A204.1 (cell line): ENCODE results near the gene CSHL1.
"Not testable (repeated sequence)": the region's sequence is repeated elsewhere in the genome, so short reads cannot be mapped to it uniquely, and the experiment has no call there.

ENCODE experiments used
- FAIRE-seq: peaks from 2 replicates; lab custom pipeline; 2012; peaks lifted over from hg19 to GRCh38; lab: Jason Lieb, UNC

Gene CSHL1

GRCh38 chr17:63939884-63940283 is 28.8 kb upstream of the CSHL1 start:
- no peak for FAIRE-seq

DNA sequence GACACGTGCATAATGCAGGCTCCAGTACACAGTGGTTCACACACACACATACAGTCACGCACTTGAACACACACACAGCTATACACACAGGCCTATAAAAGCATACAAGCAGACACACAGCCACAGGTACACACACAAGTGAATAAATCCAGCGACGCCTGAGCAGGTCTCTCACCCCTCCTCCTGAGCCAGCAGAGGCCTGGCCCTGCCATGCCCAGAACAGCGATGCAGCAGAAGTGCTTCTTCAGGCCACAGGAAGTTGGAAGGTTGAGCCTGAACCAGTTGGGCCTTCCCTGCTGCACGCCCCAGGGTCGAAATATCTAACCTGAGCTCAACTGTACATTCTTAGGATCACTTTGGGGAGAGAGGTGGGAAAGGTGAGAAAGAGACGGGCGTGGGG is 28.3 kb upstream of the CSHL1 start:
- FAIRE-seq, result no peak

GRCh38 chr17:63937920-63938319 is 26.9 kb upstream of the CSHL1 start:
- no peak for FAIRE-seq

DNA sequence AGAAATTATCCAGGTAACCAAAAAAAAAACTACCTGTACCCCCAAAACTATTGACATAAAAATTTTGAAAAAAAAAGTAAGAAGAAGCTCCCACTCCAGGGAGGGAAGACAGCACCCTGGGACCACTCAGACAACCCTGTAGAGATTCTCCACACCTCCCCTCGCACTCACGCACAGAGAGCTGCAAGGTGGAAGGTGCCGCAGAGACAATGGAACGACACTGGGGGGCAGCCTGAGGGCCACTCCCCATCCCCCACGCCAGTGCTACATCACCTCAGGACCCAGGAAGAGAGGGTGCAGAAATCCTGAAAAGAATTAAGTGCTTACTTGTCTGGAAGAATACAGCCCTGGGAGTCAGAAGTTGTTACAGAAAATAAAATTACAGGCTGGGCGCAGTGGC is 26.3 kb upstream of the CSHL1 start:
- no peak for FAIRE-seq

DNA sequence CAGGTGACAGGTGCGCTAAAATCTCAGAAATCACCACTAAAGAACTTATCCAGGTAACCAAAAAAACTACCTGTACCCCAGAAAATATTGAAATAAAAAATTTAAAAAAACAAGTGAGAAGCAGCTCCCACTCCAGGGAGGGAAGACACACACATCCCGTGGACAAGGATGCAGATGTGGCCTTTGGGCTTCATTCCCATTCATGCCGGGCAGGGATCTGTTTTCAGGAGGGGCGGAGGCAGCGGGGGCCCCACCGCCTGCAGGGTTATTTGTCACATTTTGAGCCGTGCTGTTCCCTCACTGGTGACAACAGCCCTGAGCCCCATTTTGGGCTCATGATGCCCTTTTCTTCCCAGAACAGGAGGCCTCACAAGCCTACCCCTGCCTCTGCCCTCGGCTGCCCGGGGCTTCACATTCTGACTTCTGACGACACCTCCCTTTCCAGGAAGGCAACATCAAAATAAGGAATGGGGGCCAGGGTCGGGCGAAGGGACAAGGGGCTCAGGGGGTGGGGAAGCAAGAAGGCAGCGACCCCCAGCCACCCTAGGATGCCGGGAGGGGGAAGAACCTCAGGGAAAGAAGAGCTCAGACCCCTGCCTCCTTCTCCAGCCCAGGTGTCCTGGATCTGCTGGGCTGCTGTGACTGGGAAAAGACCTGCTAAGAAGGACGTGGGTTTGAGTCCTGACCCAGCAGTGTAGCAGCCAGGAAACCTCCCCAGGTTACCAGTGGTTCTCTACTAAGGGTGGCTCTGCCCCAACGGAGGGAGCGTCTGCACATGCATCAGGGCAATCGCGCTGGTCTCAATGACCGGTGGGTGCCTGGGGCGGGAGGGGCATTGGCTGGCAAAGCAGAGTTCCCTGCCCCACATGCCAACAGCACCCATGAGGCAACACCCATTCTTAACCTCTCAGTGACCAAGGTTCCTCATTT is 23.4 kb upstream of the CSHL1 start:
- no peak for FAIRE-seq

GRCh38 chr17:63933598-63933997 is 22.5 kb upstream of the CSHL1 start:
- FAIRE-seq, result no peak

- FAIRE-seq, result no peak
These were observed 21.7 kb upstream of the CSHL1 start for GRCh38 chr17:63932721-63933120.

- FAIRE-seq, result no peak
These were observed 21.0 kb upstream of the CSHL1 start, which contains the start of gene CD79B for GRCh38 chr17:63931981-63932561. Gene CD79B, minus strand, starts transcription at chr17:63932331. Its CDS starts 70 bp downstream, at chr17:63932261.

DNA sequence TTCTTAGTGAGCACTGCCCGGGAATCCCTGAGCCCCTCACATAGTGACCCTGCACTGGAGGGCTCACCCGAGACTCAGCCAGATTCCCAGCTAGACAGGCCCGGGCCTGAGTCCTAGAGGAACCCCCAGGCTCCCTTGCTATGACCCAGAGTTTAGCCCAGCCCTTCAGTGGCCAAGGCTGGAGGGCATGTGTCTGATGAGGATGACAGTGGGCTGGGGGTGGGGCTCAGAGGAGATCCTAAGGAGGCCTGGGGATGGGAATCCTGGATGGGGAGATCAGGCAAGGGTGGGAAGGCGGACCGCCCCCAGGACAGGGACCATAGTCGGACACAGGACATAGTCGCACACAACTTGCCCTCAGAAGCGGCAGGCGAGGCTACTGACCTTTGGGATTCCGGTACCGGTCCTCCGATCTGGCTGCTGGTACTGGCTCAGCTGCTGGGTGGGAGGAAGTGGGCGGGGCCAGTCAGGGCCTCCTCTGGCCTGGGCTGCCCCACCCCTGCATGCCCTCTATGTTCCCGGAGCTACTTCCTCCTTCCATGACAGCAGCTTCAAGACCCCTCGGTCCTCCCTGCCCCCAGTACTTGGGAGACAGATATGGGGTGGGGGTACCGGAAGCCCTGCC is 20.0 kb upstream of the CSHL1 start:
- no peak for FAIRE-seq

- no peak for FAIRE-seq
These were observed 19.1 kb upstream of the CSHL1 start for GRCh38 chr17:63929860-63930766.

GRCh38 chr17:63928966-63929695 is 18.1 kb upstream of the CSHL1 start:
- FAIRE-seq, result no peak

DNA sequence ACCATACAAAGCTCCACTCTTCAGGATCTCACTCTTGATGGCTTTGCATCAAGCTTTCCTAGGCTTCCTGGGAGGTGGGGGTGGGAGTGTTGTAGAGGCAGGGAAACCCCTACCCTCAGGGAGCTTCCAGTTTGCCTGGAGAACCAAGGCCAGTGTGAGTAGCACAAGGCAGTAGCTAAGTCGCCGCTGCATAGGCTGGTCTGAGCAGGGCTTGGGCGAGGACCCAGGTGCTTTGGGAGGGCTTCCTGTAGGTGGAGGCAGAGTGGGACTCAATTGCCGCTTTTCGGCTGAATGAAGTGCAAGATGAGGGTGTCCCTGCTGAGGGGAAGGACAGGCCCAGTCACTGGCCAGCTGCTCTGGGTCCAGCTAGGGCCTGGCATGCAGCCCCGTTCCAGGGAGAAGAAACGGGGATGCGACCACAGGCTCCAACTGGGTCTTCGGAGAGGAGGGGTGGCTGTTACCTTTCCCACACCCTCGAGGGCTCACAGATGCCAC is 17.2 kb upstream of the CSHL1 start:
- FAIRE-seq, result no peak

DNA sequence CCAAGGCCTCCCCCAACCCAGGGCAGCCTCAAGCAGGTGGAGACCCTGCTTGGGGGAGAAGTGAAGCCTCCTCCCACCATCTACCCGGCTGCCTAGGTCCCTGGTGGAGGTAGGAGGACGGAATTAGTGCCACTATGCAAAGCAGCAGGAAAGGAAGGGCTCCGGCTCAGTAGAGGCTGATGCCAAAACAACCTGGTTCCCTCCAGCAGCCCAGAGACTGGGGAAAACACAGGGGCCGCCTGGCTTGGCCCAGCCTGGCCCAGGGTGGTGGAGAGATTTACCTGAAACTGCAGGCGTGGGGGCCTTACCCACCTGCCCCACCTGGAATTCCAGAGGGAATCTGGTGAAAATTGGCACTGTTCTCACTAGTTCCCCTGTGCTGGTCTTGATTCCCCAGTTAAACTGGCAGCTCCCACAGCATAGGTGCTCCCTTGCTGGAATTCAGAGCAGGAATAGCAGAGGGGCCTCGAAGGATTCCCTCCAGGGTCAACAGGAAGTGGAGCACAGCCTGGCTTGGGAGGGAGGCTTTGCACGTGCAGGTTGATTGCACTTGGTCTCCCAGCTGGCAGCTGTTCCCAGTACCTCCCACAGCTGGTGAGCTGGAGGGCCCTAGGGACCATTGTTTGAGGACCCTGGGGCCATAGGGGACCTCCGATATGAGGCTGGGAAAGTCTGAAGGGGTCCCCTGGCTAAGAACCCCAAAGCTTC is 16.6 kb upstream of the CSHL1 start:
- FAIRE-seq, result no peak

GRCh38 chr17:63926164-63926563 is 15.1 kb upstream of the CSHL1 start:
- no peak for FAIRE-seq

- FAIRE-seq, result no peak
These were observed 14.6 kb upstream of the CSHL1 start for GRCh38 chr17:63925615-63926014.

GRCh38 chr17:63922402-63922801 is 11.3 kb upstream of the CSHL1 start:
- FAIRE-seq, result not testable (repeated sequence)

DNA sequence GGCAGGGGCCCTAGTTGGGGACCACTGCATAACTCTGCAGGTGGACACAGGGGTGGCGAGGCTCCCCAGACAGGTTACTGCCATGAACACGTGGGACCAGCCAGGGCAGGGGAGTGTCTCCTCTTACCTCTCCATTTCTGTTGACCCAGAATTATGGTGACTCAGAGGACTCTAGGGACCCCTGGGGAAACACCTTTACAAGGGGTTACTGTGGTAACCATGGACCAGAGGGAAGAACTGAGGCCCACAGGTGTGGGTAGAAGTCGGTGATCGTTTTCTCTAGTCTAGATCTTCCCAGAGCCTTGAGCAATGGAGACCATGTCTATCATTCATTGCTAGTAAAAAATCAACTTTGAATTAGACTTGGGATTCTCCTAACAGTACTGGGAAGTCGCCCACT is 9.7 kb upstream of the CSHL1 start:
- not testable (repeated sequence) for FAIRE-seq

DNA sequence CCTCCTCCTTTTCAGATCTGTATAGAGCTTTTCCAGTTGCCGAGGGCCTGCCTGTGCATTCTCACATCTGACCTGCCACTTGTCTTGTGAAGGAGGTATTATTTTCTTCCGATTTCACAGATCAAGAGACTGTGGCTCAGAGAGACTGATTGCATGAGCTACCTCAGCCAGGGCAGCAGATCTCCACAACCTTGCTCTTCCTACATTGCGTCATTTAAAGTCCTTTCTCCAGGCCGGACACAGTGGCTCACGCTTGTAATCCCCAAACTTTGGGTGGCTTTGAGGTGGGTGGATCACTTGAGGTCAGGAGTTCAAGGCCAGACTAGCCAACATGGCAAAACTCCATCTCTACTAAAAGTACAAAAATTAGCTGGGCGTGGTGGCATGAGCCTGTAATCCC is 9.0 kb upstream of the CSHL1 start:
- FAIRE-seq, result not testable (repeated sequence)

- FAIRE-seq, result no peak
These were observed 8.3 kb upstream of the CSHL1 start for GRCh38 chr17:63919311-63919723.

DNA sequence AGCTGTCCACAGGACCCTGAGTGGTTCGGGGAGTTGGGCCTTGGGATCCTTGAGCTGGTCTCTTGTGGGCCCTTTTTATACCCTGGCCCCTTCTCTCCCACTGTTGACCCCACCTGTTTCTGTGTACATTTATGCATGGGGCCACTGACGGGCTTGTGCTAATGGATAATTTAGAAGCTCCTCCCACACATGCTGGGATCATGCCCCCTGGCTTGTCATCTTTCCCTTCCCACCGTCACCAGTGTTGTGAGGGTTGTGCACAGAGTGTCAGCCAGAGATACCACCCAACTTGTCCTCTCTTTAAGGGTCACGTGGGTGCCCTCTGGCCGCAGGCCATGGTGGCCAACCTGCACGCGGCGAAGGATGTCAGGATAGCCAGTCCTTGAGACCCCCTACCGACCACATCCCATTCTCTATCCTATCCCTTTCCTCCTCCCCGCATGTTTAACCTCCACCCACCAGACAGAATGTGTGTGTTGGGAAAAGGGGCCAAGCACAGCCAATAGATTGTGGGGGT is 7.8 kb upstream of the CSHL1 start, which contains the start of gene GH1:
Gene GH1, minus strand, starts transcription at position 51 of the 517 bp plus-strand sequence. CDS start 63 bp downstream, outside the sequence.
- FAIRE-seq, result not testable (repeated sequence)
